Subcutaneous abdominal adipose tissue (tissue), 5 donors: ENCODE measurements around the gene KLHL29.

Experiments used
- H3K27ac ChIP-seq: one replicate; pipeline ENCODE4 v1.7.0; 2013; ENCODE audit warnings: low read depth, mild to moderate bottlenecking, inconsistent platforms, low read length, moderate library complexity
- H3K27me3 ChIP-seq, 5 donors: one replicate each; pipeline ENCODE4 v1.7.0; 2013; ENCODE audit warnings: low read length in 5 of 5, inconsistent platforms in 1 of 5; ENCODE audit not compliant: control insufficient read depth in 5 of 5, insufficient read depth in 4 of 5
- H3K36me3 ChIP-seq, 5 donors: one replicate each; pipeline ENCODE4 v1.7.0; 2013; ENCODE audit warnings: low read length in 5 of 5; ENCODE audit not compliant: control insufficient read depth in 5 of 5, insufficient read depth in 5 of 5
- H3K4me1 ChIP-seq, 5 donors: one replicate each; pipeline ENCODE4 v1.7.0; 2013; ENCODE audit warnings: low read length in 5 of 5, mild to moderate bottlenecking in 3 of 5, moderate library complexity in 1 of 5; ENCODE audit not compliant: control insufficient read depth in 5 of 5, insufficient read depth in 5 of 5
- H3K4me3 ChIP-seq, 5 donors: one replicate each; pipeline ENCODE4 v1.7.0; 2013; ENCODE audit warnings: low read length in 5 of 5, low read depth in 1 of 5
- H3K9ac ChIP-seq, 5 donors: one replicate each; pipeline ENCODE4 v1.7.0; 2013; ENCODE audit warnings: low read length in 5 of 5, mild to moderate bottlenecking in 4 of 5, moderate library complexity in 3 of 5
- H3K9me3 ChIP-seq, 5 donors: one replicate each; pipeline ENCODE4 v1.7.0; 2013; ENCODE audit warnings: low read length in 5 of 5; ENCODE audit not compliant: control insufficient read depth in 5 of 5
- donor health status: healthy.
- donor health status: healthy.
- donor health status: healthy.
- donor health status: healthy.
- donor health status: healthy.

KLHL29 gene

DNA sequence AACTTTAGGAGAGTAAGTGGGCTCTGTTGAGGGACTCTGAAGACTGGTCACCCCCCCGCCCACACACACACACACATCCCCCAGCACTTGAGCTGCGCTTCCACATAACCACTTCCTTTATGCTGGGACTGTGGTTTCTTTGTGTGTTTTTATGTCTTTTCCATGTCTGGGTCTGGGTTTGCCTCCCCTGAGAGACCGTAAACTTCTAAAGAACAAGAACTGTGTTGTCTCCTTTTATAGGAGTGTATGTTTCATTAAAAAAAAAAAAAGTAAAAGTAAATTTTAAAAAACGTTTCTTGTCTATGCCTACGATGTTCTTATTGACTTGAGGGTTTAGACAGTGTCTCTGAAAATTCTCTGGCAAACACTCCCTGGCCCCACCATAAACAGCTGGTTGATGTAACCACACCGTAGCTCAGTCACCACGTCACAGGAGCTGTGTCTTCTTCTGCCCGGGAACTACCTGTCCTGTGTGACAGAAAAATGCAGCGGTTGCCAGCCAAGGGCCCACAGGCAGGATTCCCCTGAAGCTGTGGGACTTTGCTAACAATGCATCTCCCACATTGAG, 68.0 kb downstream of the KLHL29 start:
- Histone ChIP-seq H3K27ac (no peak overlapping the region), H3K9me3 (no peaks in the 10 kb centered on the region), H3K27me3 (no peaks in the 10 kb centered on the region), H3K4me1 (peaks cover 0 to 18% (median 11%) of the 10 kb centered on the region in 5 donors), H3K9ac (no peak overlapping the region), H3K36me3 (no peaks in the 10 kb centered on the region), H3K4me3 (no peak overlapping the region)

DNA sequence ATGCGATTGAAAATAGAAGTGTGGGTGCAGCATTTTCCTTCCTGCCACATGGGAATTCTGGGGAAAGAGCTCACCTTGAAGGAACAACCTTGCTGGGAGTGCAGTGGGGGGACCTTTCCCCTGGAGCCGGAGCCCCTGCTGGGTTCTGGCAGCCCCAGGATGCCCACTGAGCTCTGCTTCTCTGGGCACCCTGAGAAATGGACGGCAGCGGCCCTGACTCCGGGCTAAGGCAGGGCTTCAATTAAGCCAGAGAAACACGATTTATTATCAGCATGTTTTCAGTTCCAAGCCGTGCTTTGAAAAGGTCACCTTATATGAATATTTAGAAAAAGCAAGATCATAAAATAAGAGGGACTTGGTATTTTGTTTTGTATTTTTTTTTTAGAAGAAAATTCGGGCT, 68.5 kb downstream of the KLHL29 start:
- Histone ChIP-seq H3K36me3 (no peaks in the 10 kb centered on the region), H3K4me3 (no peak overlapping the region)

GRCh38 chr2:23453836-23454460, 69.0 kb downstream of the KLHL29 start:
- Histone ChIP-seq H3K9me3 (no peaks in the 10 kb centered on the region), H3K4me3 (no peak overlapping the region), H3K27ac (no peak overlapping the region), H3K36me3 (no peaks in the 10 kb centered on the region), H3K4me1 (peaks cover 0 to 18% (median 16%) of the 10 kb centered on the region in 5 donors), H3K27me3 (no peaks in the 10 kb centered on the region), H3K9ac (no peak overlapping the region)

More for the DNA sequence above, 68.5 kb downstream of the KLHL29 start:
- H3K9me3 ChIP-seq, result no peaks in the 10 kb centered on the region
- peaks cover 0 to 18% (median 14%) of the 10 kb centered on the region in 5 donors for H3K4me1 ChIP-seq
- H3K27ac ChIP-seq, result no peak overlapping the region
- no peak overlapping the region for H3K9ac ChIP-seq
- H3K27me3 ChIP-seq, result no peaks in the 10 kb centered on the region

GRCh38 chr2:23454501-23455120, 69.6 kb downstream of the KLHL29 start:
- H3K4me1 ChIP-seq, result peaks cover 0 to 17% (median 13%) of the 10 kb centered on the region in 5 donors
- H3K4me3 ChIP-seq, result no peak overlapping the region
- no peak overlapping the region for H3K27ac ChIP-seq
- H3K9ac ChIP-seq, result no peak overlapping the region
- H3K27me3 ChIP-seq, result no peaks in the 10 kb centered on the region
- H3K9me3 ChIP-seq, result no peaks in the 10 kb centered on the region
- H3K36me3 ChIP-seq, result no peaks in the 10 kb centered on the region

DNA sequence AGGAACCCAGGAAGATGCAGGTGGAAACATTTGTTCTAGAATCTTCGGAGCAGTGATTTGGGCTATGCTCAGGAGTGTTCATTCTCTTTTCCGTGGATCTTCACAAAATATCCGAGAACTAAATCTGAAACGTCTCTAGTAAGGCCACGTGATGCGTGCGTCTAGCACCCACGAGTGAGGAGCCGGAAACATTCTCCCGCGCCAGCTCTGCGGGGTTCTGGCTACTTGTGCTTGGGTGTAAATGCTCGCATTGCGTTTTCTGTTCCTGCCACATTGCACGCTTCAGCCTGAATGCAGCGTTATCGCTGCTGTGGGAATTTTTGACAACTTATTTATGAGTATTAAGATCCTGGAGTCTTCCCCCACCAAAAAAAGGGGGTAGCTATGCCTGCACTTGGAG, 71.4 kb downstream of the KLHL29 start:
- Histone ChIP-seq H3K9me3 (no peaks in the 10 kb centered on the region), H3K36me3 (no peaks in the 10 kb centered on the region), H3K27me3 (no peaks in the 10 kb centered on the region), H3K27ac (no peak overlapping the region), H3K4me1 (peaks cover 0 to 12% (median 7%) of the 10 kb centered on the region in 5 donors), H3K9ac (no peak overlapping the region), H3K4me3 (no peak overlapping the region)

DNA sequence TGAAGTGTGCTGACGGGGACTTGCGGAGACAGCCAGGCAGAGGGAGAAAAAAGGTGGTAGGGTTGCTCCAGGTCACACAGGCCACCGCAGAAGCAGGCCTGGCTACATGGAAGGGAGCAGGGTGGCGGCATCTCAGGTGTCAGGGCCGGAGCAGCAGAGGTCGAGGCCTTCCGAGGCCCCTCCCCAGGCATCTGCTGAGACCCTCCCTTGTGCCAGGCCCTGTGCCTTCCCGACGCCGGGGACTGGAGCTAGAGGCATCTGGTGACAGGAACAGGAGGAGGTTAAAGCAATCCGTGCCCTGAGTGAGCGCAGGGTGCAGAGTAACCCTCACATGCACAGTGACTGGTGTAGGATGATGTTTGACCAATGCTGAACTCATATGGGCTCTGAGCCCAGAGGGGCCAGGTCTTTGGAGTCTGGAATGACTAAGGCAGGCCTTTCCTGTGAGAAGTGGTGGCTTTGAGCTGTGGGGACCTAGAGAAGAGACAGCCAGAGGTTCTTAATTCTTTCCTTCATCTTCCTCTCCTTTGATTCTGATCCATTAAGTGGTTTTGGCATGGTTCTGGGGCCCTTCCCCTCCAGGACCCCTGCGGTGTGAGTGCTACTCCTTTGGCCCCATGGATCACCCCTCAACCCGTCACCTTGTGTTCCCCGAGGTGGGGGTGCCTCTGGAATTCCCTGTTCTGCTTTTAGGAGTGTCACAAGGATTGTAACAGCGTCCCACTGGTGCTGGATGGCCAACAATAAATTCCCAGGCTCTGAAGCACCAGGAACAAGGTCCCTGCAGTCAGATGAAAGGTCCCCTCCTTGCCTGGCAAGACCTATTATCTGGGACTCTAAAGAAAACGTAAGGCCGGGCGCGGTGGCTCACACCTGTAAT, 72.1 kb downstream of the KLHL29 start:
- no peaks in the 10 kb centered on the region for H3K9me3 ChIP-seq
- no peak overlapping the region for H3K9ac ChIP-seq
- no peak overlapping the region for H3K27ac ChIP-seq
- no peak overlapping the region for H3K4me3 ChIP-seq
- no peaks in the 10 kb centered on the region for H3K27me3 ChIP-seq
- peaks cover 0 to 12% (median 7%) of the 10 kb centered on the region in 5 donors for H3K4me1 ChIP-seq
- H3K36me3 ChIP-seq, result no peaks in the 10 kb centered on the region

DNA sequence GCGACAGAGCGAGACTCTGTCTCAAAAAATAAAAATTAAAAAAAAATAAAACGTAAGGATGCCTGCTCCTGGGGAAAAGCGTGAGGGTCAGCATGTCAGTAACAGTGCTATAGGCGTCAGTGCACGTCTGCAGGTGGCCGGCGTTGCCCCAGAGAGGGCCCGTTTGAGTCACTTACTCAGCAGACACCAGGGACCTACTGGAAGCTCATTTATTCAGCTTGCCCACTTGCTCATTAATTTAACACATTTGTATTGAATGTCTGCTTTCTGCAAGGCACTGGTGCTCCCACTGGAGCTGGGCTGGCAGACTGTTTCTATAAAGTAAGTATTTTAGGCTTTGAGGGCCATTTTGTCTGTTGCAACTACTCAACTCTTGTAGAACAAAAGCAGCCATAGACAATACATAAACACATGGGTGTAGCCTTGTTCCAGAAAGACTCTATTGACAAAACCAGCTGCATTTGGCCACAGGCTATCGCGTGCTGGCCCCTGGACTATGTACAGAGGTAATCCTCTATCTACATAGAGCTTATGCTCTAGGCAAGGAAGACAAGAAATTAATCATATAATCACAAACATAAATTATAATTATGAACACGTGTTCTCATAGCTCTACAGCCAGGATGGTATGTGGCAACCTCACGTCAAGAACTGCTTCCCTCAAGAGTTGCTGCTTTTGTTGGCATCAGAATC, 73.2 kb downstream of the KLHL29 start:
- Histone ChIP-seq H3K27me3 (no peaks in the 10 kb centered on the region), H3K9me3 (no peaks in the 10 kb centered on the region), H3K9ac (no peak overlapping the region), H3K27ac (no peak overlapping the region), H3K36me3 (no peaks in the 10 kb centered on the region), H3K4me1 (peaks cover 0 to 12% (median 4%) of the 10 kb centered on the region in 5 donors), H3K4me3 (no peak overlapping the region)

- Histone ChIP-seq H3K4me3 (no peak overlapping the region), H3K36me3 (no peaks in the 10 kb centered on the region)
Observed at GRCh38 chr2:23459032-23459431, 74.1 kb downstream of the KLHL29 start.

DNA sequence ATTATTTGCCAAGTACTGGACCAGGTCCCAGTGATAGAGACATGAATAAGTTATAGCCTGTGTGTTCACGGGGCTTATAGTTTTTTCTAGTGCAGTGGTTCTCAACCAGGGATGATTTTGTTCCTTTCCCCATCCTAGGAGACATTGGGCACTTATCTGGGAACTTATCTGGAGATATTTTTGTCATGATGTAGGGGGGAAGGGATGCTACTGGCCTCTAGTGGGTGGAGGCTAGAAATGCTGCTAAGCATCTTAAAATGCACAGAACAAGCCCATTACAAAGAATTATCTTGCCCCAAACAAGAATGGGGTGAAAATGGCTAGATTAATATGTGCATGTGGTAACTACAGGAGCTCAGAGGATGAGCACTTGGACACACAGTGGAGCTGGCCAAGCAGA, 75.2 kb downstream of the KLHL29 start:
- no peak overlapping the region for H3K27ac ChIP-seq
- H3K36me3 ChIP-seq, result no peaks in the 10 kb centered on the region
- peaks cover 0 to 10% (median 2%) of the 10 kb centered on the region in 5 donors for H3K4me1 ChIP-seq
- H3K9ac ChIP-seq, result no peak overlapping the region
- H3K27me3 ChIP-seq, result peaks cover 0 to 2% (median 0%) of the 10 kb centered on the region in 5 donors
- no peaks in the 10 kb centered on the region for H3K9me3 ChIP-seq
- H3K4me3 ChIP-seq, result no peak overlapping the region

More at GRCh38 chr2:23459032-23459431, 74.1 kb downstream of the KLHL29 start:
- Histone ChIP-seq H3K27ac (no peak overlapping the region), H3K9me3 (no peaks in the 10 kb centered on the region), H3K27me3 (no peaks in the 10 kb centered on the region), H3K4me1 (peaks cover 0 to 12% (median 4%) of the 10 kb centered on the region in 5 donors), H3K9ac (no peak overlapping the region)
